GM19372 (cell line): ENCODE data around the gene LPCAT4.
"Not testable (repeated sequence)": the region's sequence is repeated elsewhere in the genome, so short reads cannot be mapped to it uniquely, and the experiment has no call there.

Experiments used
- ATAC-seq: cut with Tn5 transposase; IDR thresholded peaks from one replicate; pipeline ENCODE4 v1.9.1; 2021; ENCODE audit warnings: mild to moderate bottlenecking, low read depth, moderate library complexity; ENCODE audit not compliant: unreplicated experiment

The LPCAT4 gene, protein sequence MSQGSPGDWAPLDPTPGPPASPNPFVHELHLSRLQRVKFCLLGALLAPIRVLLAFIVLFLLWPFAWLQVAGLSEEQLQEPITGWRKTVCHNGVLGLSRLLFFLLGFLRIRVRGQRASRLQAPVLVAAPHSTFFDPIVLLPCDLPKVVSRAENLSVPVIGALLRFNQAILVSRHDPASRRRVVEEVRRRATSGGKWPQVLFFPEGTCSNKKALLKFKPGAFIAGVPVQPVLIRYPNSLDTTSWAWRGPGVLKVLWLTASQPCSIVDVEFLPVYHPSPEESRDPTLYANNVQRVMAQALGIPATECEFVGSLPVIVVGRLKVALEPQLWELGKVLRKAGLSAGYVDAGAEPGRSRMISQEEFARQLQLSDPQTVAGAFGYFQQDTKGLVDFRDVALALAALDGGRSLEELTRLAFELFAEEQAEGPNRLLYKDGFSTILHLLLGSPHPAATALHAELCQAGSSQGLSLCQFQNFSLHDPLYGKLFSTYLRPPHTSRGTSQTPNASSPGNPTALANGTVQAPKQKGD

DNA sequence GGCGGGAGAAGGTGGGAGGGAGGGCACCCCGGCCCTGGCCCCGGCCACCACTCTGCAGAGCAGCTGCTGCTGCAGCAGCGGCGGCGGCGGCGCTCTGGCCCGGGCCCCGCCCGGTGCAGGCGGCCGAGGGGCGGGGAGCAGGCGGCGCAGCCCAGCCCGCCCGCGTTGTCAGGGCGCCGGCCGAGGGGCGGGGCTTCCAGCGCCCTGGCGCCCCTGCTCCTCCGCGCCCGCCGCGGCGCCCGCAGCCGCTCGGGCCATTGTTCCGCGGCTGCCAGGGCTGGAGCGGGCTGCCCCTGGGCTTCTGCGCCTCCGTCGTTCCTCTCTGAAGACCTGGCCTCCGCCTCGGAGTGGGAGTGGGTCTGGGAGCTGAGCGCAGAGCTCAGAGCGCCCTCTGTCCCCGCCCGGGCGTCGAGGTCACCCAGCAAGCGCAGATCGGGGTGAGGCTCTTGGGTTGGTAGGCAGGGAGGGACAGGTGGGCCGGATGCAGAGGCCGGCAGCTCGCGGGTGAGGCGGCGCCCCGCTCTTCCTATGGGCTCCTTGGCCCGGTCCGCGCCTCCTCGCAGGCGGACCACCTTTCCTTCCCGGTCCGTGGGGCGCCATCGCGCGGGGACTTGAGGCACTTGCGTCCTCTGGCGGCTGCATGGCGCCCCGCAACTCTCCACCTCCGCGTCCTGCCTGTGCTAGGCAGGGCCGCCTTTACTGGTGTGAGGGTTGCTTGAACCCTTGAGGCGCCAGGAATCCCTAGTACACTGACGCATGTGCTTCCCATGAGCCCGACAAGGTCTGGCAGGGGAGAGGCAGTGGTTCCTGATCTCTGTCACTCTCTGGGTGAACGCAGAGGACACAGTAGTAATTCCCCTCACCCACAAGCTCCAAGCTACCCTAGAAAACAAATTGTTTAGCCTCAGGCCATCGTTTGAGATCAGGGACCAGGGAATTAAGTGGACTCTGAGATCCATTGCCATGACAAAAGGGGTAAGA, at the start of gene LPCAT4:
LPCAT4 (minus strand) TSS at position 96 of the 981 bp plus-strand sequence. CDS start 96 bp downstream, outside the sequence.
- peak; percentile 80 for ATAC-seq

DNA sequence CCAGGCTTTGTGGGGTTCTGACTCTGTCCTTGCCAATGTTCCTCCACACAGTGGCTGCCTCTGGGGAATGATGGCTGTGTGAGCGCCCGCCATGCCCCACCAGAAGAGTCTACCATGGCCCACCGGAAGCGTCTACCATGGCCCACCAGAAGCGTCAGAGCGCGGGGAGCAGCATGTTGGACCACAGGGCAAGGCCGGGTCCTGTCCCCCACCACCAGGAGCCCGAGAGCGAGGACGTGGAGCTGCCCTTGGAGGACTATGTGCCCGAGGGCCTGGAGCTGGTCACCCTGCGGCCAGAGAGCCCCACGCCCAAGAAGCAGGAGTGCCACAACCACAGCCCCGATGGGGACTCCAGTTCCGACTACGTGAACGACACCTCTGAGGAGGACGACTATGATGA, 42.5 kb upstream of the LPCAT4 start:
- not testable (repeated sequence) for ATAC-seq

DNA sequence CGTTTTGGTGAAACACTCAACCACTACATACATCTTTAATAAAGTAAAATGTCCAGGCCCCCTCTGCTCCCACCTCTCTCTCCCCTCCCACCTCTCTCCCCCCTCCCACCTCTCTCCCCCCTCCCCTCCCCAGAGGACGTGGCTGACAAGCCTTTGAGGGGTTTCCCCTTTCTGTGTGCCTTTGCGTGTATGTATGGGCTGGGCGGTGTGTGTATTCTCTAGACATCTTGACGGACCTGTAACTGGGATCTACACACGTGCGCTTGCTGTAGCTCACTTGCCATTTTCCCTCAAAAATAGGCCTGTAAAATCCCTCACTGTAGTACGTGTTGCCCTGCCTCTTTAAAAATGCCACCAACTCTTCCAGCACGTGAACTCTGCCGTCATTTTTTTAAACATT, 42.0 kb upstream of the LPCAT4 start:
- ATAC-seq: not testable (repeated sequence)

DNA sequence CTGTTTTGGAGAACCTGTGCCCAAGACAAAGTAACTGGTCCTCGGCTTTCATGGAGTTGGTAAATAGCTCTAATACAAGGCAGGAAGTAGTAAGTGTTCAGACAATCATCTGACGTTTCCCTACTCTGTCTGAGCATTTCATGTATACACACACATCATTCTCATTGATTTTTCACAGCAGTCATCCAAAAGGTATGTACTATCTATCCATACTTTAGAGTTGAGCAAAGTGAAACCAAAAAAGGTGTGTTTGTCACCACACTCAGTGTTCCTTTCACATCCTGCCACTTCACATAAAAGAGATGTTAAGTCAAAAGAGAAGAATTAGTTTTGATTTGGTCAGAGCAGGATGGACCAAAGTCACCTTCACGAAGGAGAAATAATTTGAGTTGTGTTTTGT, 36.9 kb upstream of the LPCAT4 start:
- ATAC-seq: peak; percentile 52

DNA sequence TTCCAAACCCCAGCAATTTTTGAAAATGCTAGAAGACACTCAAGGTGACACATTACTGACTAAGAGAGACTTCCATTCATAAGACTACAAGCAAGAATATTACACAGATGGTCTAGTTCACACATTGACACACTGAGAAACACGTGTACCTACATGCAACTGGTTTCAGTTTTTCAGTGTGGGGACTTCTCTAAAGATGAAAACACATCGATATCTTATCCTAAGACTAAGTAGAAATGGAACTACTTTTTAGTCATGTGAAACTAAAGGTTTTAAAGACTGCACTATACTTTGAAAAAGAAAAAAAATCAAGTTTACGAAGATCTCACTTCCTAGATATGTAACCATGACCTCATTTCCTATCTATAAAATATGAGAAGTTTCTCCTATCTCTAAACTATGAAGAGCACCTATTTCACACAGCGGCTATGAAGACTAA, 36.2 kb upstream of the LPCAT4 start:
- ATAC-seq: peak; percentile 64

DNA sequence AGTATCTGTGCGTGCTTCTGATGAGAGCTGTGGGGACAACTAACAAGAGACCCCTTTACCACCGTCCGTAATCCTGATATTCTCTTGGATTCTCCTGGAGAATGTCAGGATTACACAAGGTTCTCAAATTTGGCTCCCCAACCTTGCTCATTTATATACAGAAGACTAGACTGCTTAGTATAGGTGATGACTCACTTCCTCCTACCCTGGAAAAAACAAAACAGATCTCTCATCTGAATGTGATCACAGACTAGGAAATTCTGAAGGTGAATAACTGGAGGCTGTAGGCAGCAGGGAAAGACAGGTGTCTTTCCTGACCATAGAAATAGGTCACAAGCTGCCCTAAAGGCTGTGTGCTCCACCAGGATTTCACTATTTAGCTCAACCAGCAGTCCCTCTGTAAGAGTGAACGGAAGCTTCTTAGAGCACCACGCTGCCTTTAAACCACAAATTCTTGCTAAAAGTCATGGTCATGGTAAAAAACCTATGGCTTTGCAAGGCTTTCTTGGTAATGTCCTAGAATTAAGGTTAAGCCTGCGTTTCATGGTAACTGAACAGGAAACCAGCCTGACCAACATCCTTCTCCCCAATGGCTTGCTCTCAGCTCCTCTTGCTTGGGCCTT, 30.8 kb upstream of the LPCAT4 start:
- not testable (repeated sequence) for ATAC-seq

DNA sequence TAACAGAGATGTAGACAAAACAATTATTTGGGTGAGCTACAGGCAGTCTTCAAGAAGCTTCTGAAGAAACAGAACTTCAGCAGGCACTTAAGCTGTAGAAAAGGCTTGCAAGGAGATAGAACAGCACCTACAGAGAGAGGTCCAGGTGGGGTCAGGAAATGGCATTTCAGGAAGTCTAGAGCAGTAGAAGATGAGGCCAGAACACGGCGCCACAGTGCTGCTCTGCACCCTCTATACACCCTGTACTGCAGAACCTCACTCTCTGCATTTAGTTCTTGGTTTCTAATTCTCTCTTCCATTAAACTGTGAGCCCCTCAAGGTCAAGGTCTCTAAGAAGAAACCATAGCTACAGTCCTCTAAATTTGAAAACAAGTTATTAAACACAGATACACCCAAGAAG, 26.0 kb upstream of the LPCAT4 start:
- ATAC-seq: not testable (repeated sequence)

DNA sequence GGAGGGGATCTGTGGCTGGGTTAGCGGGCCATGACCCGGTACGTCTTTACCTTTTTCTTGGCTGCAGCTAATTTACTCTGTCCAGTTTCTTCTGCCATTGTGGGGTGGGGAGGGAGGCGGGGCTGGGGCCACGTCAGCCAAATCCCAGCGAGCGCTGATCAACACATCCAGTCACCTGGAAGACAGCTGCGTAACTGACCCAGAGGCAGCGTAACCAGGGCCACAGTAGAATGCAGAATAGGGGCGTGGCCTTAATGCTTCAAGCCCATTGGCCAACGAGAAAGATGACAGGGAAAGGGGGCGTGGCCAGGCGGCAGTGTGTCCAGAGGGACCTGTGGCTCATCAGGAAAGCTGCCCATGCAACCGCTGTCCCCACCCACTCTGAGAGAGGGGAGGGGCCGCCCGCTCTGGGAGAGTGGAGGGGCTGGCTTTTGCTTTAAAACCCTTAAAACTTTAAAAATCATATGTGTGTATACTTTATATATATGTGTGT, 22.6 kb upstream of the LPCAT4 start:
- not testable (repeated sequence) for ATAC-seq

DNA sequence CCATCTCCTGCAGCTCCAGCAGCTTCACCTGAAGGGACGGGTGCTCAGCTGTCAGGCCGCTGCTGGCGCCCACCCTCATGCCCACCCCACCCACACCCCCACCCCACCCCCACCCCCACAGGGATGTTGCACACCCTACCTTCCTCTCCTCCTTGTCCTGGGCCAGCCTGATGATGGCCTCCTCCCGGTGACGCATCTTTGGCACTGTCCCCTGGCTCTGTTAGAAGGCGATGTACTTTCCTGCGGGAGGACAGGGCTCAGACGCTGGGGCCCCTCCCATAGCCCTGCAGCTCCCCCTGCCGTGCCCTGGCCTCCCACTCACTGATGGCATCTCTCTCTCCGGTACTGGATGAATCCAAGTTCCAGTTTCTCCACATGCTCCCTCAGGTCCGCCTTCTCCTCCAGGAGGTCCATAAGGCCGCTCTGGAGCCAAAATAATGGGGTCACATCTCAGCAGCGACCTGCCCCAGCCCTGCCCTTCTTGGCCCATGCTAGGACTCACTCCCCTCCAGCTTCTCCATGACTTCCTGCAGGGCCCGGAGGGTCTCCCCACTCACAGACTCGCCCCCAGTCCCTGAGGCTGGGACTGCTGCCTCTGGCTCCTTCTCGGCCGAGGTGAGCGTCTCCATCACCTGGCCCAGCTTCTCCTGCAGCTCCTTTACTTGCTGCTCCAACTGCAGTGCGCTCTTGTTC, 15.0 kb upstream of the LPCAT4 start:
- not testable (repeated sequence) for ATAC-seq

DNA sequence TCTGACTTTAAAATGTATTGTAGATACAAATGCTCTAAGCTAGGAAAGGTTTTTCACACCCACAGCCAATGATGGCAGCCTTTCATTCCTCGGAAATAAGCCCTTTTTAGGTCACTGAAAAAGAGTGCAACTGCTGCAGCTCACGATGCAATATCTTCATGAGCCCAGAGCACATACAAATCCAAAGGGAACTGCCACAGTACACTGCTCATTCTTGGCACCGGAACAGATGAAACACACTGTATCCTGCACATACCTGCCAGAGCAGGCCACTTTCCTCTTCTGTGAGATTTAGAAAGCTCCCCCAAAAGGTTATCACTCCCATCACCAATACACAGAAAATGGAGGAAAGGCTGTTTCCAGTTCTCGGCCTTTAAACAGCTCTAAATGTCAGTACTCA, 13.5 kb upstream of the LPCAT4 start:
- ATAC-seq: not testable (repeated sequence)

DNA sequence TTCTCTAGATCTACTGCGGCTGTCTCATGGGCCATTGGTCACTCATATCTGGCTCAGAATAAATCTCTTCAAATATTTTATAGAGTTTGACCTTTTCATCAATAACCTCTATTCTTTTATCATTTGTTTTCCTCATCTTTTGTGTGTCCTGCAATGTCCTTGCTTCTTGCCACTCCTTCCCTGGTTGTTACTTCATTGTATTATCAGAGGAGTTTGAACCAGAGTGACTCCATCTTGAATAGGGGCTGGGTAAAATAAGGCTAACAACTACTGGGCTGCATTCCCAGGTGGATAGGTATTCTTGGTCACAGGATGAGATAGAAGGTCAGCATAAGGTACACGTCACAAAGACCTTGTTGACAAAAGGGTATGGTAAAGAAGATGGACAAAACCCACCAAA, 9.9 kb upstream of the LPCAT4 start:
- ATAC-seq: no peak

DNA sequence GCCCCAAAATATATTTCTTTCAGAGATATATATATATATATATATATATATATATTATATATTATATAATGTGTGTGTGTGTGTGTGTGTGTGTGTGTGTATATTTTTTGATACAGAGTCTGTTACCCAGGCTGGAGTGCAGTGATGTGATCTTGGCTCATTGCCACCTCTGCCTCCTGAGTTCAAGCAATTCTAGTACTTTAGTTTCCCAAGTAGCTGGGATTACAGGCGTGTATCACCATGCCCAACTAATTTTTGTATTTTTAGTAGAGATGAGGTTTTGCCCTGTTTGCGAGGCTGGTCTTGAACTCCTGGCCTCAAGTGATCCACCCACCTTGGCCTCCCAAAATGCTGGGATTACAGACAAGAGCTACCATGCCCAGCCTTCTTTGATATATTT, 8.5 kb upstream of the LPCAT4 start:
- not testable (repeated sequence) for ATAC-seq

DNA sequence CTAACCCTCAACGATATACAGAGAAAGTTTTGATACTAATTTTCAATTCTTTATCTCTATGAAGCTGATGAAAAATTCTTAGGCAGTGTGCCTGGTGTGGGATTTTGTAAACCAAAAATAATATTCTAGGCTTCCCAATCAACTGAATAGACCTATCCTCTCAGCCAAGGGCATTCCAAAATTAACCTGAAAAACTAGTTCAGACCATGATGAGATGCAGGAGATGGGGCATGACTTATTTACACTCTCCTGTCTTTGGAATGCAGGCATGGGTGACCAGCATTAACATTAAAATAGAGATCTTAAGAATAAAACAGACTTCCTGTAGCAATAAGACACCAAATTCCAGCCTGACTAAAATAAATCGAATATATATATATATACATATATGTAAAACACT, 7.8 kb upstream of the LPCAT4 start:
- no peak for ATAC-seq

DNA sequence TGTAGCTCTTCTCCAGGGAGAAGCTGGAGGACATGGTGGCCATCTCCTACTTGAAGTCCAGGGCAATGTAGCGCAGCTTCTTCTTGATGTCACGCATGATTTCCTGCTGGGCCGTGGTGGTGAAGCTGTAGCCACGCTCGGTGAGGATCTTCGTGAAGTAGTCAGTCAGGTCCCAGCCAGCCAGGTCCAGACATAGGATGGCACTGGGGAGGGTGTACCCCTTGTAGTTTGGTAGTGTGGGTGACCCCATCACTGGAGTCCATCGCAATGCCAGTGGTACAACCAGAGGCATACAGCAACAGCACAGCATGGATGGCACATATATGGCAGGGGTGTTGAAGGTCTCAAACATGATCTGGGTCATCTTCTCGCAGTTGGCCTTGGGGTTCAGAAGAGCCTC, 7.0 kb upstream of the LPCAT4 start:
- ATAC-seq: no peak

DNA sequence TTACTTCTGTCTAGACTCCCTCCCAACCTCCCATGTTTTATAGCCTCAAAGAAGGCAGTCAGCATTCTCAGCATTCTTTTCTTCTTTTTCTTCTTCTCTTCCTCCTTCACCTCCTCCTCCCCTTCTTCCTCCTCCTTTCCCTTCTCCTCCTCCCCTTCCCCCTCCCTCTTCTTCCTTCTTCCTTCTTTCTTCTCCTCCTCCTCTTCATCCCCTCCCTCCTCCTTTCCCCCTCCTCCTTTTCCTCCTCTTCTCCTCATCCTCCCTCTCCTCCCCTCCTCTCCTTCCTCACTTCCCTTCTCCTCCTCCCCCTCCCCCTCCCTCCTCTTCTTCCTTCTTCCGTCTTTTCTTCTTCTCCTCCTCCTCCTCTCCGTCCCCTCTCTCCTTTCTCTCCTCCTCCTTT, 3.6 kb upstream of the LPCAT4 start:
- no peak for ATAC-seq

DNA sequence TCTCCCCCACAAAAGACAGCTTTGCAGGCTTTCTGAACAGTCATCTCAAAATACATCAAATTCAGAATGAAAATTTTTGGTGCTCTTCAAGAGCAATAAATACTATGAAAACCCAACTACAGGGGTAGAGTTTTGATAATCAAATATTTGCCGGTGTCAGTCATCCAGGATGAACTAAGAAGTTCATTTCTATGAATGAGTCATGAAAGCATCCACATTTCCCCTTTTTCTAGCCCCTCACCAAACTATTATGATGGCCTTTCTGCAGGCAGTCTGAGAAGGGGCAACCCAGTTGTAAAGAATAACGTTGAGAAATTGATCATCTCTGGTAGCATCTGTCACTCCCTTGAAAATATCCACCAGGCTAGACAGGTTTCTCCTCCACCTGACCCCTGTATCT, 3.1 kb upstream of the LPCAT4 start:
- ATAC-seq: no peak

DNA sequence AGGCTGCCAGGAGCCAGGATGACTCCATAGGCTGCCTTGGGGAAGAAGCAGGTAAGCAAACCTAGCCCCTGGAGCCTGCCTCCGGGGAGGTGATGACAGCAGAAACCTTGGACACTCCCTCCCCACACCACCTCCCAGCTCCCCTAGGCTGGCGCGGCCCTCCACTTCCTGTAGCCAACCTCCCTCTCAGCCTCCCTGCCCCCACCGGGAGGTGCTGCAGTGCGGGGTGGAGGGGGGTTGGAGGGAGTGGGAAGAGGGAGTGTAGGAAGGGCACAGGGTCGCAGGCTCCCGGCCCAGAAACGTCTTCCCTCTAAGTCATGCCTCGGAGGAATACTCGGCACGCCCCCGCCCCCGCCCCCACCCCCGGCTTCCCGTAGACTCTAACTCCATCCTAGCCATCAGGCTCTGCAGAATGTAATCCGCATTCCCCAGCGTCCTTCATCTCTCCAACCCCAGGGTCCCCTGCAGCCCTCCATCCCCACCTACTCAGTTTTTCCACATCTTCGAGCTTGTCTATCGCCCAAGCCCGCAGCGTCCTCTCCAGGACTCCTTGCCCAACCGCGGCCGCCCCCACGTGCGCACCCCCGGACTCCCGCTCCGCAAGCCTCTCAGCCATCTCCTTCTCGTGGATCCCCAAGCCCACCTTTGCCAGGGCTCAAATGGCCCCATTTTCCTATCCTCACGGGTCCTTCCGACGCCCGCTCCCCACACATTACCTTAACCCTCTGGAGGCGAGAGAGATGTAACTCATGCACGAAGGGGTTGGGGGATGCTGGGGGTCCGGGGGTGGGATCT, 528 bp downstream of the LPCAT4 start:
- no peak for ATAC-seq

DNA sequence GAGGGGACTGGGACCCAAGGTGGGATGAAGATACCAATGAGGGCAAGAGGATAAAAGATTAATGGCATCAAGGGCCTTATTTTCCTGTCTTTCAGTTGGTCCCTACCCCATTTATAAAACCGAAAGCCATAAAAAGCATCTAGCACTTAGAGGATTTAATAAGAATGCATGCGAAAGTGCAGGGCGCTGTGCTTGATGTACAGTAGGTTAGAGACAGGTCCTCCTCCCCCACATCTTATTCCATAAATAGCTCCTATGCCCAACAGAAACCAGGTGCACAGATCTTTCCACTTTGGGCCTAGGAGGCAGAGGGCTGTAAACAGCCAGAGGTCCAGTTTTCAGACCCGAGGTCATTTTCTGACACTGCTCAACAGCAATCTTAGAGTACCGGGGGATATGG, 1.2 kb downstream of the LPCAT4 start:
- no peak for ATAC-seq
